Measurements from ENCODE around the gene FABP1.

DNA sequence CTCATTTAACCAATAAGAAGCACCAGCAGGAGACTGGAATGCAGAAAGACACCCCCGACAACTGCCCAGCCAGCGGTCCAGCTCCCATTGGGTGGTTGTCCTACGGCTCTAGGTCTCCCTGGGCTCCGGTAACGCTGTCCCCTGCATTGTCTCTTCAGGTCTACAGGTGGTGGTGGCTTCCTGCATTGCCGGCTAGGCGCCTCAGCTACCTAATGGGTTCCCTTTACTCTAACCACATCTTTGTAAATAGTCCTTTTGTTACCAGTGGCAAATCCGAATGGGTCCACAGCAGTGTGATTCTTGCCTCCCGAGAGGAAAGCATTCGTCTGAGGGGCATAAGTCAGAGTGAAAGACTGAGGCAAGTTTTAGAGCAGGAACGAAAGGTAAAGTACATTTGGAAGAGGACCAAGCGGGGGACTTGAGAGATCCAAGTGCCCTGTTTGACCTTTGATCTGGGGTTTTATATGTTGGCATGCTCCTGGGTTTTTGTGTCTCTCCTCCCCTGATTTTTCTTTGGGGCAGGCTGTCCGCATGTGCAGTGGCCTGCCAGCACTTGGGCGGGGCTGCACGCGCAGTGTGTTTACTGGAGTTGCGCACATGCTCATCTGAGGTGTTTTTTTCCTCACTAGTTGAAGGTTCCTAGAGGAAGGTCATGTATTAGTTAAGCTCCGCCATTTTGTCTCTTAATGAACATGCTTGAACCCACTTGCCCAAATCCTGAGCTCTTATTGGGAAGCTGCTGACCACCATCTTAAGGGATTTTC lies 11.0 kb downstream of the FABP1 start:
- TF ChIP-seq, protein P1, sequence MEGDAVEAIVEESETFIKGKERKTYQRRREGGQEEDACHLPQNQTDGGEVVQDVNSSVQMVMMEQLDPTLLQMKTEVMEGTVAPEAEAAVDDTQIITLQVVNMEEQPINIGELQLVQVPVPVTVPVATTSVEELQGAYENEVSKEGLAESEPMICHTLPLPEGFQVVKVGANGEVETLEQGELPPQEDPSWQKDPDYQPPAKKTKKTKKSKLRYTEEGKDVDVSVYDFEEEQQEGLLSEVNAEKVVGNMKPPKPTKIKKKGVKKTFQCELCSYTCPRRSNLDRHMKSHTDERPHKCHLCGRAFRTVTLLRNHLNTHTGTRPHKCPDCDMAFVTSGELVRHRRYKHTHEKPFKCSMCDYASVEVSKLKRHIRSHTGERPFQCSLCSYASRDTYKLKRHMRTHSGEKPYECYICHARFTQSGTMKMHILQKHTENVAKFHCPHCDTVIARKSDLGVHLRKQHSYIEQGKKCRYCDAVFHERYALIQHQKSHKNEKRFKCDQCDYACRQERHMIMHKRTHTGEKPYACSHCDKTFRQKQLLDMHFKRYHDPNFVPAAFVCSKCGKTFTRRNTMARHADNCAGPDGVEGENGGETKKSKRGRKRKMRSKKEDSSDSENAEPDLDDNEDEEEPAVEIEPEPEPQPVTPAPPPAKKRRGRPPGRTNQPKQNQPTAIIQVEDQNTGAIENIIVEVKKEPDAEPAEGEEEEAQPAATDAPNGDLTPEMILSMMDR (IDR thresholded peaks at IDR 0.05), result no peak
- TF ChIP-seq BHLHE40 (IDR thresholded peaks at IDR 0.05; ENCODE audit: low read depth, low read length) (no peak), SREBF2 (IDR thresholded peaks at IDR 0.05) (no peak), NR3C1 (IDR thresholded peaks at IDR 0.05) (no peak), RAD21 (conservative IDR thresholded peaks at IDR 0.05 in 1 of 2, IDR thresholded peaks at IDR 0.05 in 1 of 2) (no peak), CHD2 (IDR thresholded peaks at IDR 0.05; ENCODE audit: low read length, partially characterized antibody) (no peak), CEBPB (IDR thresholded peaks at IDR 0.05) (no peak), POLR2A (IDR thresholded peaks at IDR 0.05; ENCODE audit: low read length) (no peak), SMC3 (IDR thresholded peaks at IDR 0.05) (no peak), HDAC2 (IDR thresholded peaks at IDR 0.05) (no peak), NPAS2 (CRISPR knock-in tag; IDR thresholded peaks at IDR 0.05; ENCODE audit: borderline replicate concordance) (no peak)
- TF ChIP-seq, protein P2, sequence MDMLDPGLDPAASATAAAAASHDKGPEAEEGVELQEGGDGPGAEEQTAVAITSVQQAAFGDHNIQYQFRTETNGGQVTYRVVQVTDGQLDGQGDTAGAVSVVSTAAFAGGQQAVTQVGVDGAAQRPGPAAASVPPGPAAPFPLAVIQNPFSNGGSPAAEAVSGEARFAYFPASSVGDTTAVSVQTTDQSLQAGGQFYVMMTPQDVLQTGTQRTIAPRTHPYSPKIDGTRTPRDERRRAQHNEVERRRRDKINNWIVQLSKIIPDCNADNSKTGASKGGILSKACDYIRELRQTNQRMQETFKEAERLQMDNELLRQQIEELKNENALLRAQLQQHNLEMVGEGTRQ (IDR thresholded peaks at IDR 0.05), result no peak
- TF ChIP-seq, protein P3, sequence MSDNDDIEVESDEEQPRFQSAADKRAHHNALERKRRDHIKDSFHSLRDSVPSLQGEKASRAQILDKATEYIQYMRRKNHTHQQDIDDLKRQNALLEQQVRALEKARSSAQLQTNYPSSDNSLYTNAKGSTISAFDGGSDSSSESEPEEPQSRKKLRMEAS (IDR thresholded peaks at IDR 0.05), result no peak
